Measurements from ENCODE around the gene LITAFD.
"Not testable (repeated sequence)": the region's sequence is repeated elsewhere in the genome, so short reads cannot be mapped to it uniquely, and the experiment has no call there.

The LITAFD gene

GRCh38 chr16:8894736-8895334 lies 12.7 kb downstream of the LITAFD start:
- DNase-seq (ENCODE audit: low spot score) = no peak

GRCh38 chr16:8898660-8899318 lies 16.6 kb downstream of the LITAFD start:
- DNase-seq (ENCODE audit: low spot score) = no peak

- DNase-seq (ENCODE audit: low spot score) = no peak
Observed at GRCh38 chr16:8899709-8900317, 17.7 kb downstream of the LITAFD start.

- DNase-seq (ENCODE audit: low spot score) = no peak
Observed at GRCh38 chr16:8900343-8900742, 18.2 kb downstream of the LITAFD start.

GRCh38 chr16:8901320-8901861 lies 19.2 kb downstream of the LITAFD start:
- DNase-seq (ENCODE audit: low spot score) = no peak

GRCh38 chr16:8903004-8903403 lies 20.9 kb downstream of the LITAFD start:
- no peak for DNase-seq (ENCODE audit: low spot score)

GRCh38 chr16:8904018-8904430 lies 21.9 kb downstream of the LITAFD start:
- DNase-seq (ENCODE audit: low spot score) = no peak

- no peak for DNase-seq (ENCODE audit: low spot score)
Observed at GRCh38 chr16:8905168-8905762, 23.1 kb downstream of the LITAFD start.

- DNase-seq (ENCODE audit: low spot score) = no peak
Observed at GRCh38 chr16:8905795-8906591, 23.8 kb downstream of the LITAFD start.

- no peak for DNase-seq (ENCODE audit: low spot score)
Observed at GRCh38 chr16:8907096-8907495, 24.9 kb downstream of the LITAFD start.

- DNase-seq (ENCODE audit: low spot score) = no peak
Observed at GRCh38 chr16:8908810-8909468, 26.8 kb downstream of the LITAFD start.

GRCh38 chr16:8910811-8911210 lies 28.7 kb downstream of the LITAFD start:
- no peak for DNase-seq (ENCODE audit: low spot score)

- DNase-seq (ENCODE audit: low spot score) = no peak
Observed at GRCh38 chr16:8912793-8913192, 30.6 kb downstream of the LITAFD start.

- DNase-seq (ENCODE audit: low spot score) = no peak
Observed at GRCh38 chr16:8914098-8914497, 31.9 kb downstream of the LITAFD start.

- DNase-seq (ENCODE audit: low spot score) = no peak
Observed at GRCh38 chr16:8915722-8916301, 33.7 kb downstream of the LITAFD start.

GRCh38 chr16:8916541-8917225 lies 34.5 kb downstream of the LITAFD start:
- no peak for DNase-seq (ENCODE audit: low spot score)

- not testable (repeated sequence) for DNase-seq (ENCODE audit: low spot score)
Observed at GRCh38 chr16:8917336-8917735, 35.2 kb downstream of the LITAFD start.

GRCh38 chr16:8919089-8919933 lies 37.2 kb downstream of the LITAFD start:
- no peak for DNase-seq (ENCODE audit: low spot score)

- DNase-seq (ENCODE audit: low spot score) = no peak
Observed at GRCh38 chr16:8919934-8920462, 37.8 kb downstream of the LITAFD start.

Measured in AG08396 (cell line).